GM19023 (cell line): ENCODE data around the gene ZNF286A.
"Not testable (repeated sequence)": the region's sequence is repeated elsewhere in the genome, so short reads cannot be mapped to it uniquely, and the experiment has no call there.

ENCODE experiments used
- ATAC-seq: cut with Tn5 transposase; IDR thresholded peaks from one replicate; pipeline ENCODE4 v1.9.1; 2021; ENCODE audit warnings: mild to moderate bottlenecking, moderate library complexity; ENCODE audit not compliant: unreplicated experiment

Gene ZNF286A

DNA sequence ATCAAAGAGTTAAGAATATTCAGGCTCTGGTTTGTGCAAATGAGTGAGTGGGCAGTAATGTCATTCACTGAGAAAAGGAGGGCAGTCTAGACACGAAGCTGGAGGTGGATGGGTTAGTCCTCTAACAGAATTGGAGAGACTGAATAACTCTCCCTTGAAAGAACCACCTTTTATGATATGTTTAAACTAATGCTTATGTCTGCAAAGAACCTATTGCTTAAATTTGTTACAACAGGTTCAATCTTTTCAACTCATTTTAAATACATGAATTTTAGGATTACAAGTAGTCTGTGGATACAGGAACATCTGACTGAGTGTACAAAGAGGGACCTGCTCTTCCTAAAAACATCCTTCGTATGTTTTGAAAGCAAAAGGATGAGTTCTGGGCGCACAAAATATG lies 585 bp upstream of the ZNF286A start:
- ATAC-seq, result not testable (repeated sequence)

- peak; percentile 6 for ATAC-seq
These were observed 385 bp downstream of the ZNF286A start for GRCh38 chr17:15699937-15700336.

DNA sequence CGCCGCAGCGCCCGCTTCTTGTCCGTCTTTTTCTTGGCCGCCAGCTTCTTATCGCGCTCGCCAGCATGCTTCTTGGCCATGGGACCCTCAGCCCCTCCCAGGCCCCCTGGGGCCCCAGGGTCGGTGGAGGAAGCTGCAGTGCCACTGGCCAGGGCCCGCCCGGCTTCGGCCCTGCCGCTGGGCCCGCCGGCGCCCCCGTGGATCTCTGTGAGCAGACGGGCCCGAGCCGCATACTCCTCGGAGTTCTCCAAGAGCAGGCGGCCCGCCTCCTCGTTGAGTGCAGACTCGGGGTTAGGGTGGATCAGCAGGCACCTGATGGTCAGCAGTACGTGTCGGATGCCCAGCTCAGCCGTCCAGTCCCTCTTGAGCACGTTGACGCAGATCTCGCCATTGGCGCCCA lies 4.7 kb downstream of the ZNF286A start:
- ATAC-seq, result not testable (repeated sequence)

DNA sequence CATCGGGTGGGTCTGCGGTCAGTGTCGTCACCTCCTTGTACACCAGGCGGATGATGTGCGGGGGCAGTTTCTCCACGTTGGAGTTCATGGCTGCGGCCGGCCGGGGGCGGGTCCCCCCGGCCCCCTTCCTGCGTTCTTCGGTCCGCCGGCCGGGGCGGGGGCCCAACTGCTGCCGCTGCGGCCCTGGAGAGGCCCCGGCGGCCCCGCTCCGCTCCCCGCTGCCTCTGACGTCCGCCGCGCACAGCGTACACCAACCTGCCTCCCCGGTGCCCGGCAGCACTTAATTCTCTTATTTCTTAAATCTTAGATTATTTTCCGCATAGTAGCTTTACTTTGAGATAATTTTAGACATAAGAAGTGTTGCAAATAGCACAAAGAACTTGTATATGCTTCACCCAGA lies 5.3 kb downstream of the ZNF286A start:
- ATAC-seq, result not testable (repeated sequence)

DNA sequence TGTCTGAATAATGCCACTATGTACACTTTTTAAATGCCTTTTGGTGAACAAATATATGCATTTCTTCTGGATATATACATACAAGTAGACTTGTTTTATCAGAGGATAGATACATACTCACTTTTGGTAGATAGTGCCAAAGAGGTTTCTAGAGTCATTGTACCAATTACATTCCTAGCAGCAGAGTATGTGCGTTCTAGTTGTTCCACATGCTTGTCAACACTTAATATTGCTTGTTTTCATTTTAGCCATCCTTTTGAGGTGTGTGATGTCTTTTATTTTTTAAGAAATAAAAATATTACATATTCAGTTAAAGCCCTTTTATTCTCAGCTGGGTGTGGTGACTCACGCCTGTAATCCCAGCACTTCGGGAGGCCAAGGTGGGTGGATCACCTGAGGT lies 9.3 kb downstream of the ZNF286A start:
- ATAC-seq, result not testable (repeated sequence)

DNA sequence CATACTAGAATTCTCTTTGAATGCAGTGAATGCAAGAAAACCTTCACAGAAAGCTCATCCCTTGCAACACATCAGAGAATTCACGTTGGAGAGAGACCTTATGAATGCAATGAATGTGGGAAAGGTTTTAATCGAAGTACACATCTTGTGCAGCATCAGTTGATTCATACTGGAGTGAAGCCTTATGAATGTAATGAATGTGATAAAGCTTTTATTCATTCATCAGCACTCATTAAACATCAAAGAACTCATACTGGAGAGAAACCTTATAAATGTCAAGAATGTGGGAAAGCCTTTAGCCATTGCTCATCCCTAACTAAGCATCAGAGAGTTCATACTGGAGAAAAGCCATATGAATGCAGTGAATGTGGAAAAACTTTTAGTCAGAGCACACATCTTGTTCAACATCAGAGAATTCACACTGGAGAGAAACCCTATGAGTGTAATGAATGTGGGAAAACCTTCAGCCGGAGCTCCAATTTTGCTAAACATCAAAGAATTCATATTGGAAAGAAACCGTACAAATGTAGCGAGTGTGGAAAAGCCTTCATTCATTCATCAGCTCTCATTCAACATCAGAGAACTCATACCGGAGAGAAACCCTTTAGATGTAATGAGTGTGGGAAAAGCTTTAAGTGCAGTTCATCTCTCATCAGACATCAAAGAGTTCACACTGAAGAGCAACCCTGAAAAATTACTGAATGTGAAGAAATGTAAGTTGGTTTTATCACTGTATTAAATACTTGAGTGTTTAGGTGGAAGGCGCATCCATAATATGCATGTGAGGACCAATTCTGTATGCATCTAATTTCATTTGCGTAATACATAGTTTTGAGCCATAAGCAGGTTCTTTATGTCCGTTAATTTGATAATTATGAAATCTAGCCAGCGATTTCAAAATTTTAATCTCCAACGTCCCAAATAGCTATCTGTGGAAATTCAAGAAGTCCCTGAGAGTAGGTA lies 17.3 kb downstream of the ZNF286A start:
- ATAC-seq, result not testable (repeated sequence)

GRCh38 chr17:15730535-15730934 lies 31.0 kb downstream of the ZNF286A start:
- ATAC-seq, result not testable (repeated sequence)

GRCh38 chr17:15731900-15732299 lies 32.3 kb downstream of the ZNF286A start, which contains the start of gene TBC1D26:
TSS of gene TBC1D26 (plus strand) at chr17:15732283. CDS start at chr17:15735349, 3,066 bp downstream.
- not testable (repeated sequence) for ATAC-seq

- not testable (repeated sequence) for ATAC-seq
These were observed 33.7 kb downstream of the ZNF286A start for GRCh38 chr17:15733174-15733789.

DNA sequence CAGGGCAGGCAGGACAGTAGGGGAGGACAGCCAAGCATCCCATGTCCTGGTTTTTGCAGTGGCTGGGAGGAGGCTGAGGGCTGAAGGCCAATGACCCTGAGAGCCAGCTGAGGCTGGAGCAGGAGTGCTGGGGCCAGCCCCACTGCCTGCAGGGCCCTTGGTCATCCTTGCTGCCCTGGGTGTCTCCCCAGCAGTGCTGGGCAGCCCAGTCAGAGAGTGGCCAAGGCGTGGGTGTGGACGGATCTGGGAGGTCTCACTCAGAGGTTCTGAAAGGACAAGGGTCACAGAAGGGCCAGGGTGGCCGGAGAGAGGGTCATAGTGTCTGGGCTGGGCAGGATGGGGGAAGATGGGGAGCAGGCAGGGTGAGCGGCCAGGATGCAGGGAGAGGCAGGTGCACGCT lies 37.0 kb downstream of the ZNF286A start:
- not testable (repeated sequence) for ATAC-seq

- ATAC-seq, result no peak
These were observed 38.5 kb downstream of the ZNF286A start for GRCh38 chr17:15738066-15738465.

DNA sequence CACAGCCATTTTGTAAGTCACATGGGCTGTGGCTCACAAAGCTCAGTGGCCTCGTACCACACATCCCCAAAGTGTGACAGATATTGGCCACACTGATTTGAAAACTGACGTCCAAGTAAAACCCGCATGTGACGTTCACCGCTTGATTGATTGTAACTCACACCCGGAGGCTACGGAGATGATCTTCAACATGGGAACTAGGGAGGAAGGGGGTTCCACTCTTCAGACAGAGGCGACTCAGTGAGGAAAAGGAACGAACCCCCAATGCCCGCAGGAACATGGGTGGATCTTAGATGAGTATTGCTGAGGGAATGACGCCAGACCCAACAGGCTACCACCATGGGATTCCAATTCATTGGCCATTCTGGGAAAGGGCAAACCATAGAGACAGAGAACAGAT lies 39.7 kb downstream of the ZNF286A start:
- ATAC-seq, result not testable (repeated sequence)

- ATAC-seq, result not testable (repeated sequence)
These were observed 40.5 kb downstream of the ZNF286A start for GRCh38 chr17:15740041-15740440.

DNA sequence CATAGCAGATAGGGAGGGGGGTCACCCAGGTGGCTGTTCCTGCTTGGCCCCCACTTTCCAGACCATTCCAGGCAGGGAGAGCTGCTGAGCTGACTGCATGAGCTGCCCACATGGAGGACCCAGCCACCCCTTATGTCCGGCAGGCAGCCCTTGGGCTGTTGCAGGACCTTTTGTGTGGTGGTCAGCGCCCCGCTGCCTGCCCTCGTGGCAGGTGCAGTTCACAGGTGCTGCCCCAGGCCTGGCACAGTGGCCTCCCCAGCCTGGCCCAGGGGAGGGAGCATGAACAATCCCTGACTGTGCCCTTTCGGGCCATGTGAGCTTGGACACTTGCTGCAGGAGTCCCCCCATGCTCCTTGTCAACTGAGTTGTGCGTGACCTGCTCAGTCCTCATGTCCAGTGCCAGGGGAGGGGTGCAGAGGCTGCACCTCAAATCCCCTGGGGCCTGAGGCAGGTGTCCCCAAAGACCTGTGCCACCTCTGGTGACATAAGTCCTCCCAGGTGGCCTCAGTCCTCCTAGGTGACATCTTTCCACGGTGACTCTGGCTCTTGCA lies 41.1 kb downstream of the ZNF286A start:
- ATAC-seq, result no peak

DNA sequence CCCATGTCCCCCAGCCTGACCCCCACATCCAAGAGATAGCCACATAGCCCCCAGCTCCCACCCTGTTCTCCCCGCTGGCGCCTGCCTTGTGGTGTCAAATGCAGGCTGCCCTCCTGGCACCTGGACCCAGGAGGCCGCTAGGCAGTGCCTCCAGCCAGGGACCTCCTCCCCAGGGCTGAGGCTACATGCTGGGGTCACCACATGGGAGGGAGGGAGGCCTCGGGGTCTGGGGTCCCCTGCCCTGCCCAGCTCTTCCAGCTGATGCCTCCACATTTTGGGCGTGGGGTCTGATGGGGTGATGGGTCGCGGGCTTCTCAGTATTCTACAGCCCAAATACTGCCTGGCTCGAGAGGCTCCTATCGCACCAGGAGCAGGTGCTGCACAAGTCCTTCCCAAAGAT lies 42.1 kb downstream of the ZNF286A start:
- ATAC-seq, result no peak

DNA sequence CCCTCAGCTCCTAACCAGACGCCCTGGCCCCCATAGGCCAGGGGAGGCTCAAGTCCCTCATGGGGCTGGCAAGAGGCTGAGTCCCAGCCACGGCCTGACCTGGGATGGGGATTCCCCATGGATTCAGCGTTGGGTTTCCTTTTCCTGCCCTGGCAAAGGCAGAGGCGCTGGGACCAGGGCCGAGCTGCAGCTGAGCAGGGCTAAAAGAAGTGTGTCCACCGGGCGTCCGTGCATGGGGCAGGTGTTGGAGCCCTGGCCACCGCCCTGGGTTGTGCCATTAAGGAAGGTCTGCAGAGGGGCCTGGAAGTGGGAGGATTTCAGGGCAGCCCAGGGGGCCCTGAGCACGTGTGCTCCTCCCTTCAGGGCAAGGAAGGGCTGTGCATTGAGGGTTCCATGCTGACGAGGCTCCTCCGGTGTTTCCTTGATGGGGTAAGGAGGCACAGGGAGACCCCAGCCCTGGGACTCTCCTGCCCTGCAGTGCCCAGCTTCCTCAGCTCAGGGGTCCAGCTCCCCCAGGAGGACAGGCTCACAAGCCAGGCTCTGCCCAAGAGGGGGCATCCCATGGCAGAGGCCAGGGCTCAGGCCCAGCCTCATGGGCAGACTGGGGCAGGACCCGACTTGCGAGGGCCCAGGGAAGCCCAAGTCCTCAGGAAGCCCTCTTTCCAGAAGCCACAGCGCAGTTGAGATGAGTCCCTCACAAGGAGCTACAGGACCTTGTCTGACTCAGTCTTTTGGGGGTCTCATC lies 42.7 kb downstream of the ZNF286A start:
- ATAC-seq, result no peak

- ATAC-seq, result no peak
These were observed 43.4 kb downstream of the ZNF286A start for GRCh38 chr17:15742921-15743320.

GRCh38 chr17:15744074-15744676 lies 44.6 kb downstream of the ZNF286A start:
- no peak for ATAC-seq

DNA sequence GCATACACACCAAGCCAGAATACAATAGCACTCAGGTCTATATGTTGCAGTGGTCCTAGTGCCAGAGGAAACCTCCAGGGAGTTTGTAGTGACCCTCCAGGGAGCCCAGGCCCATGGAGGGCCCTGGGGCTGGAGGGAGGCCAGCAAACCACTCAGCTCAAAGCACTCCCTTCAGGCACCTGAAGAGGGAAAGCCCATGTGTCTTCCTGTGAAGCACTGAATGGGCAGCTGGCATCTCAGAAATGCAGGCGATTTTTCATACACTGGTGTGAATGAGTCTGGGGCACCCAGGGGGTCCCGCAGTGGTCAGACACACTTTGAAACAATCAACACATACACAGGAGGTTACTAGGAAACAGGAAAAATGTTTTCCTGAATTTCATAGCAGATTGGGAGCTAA lies 45.3 kb downstream of the ZNF286A start:
- ATAC-seq, result no peak

DNA sequence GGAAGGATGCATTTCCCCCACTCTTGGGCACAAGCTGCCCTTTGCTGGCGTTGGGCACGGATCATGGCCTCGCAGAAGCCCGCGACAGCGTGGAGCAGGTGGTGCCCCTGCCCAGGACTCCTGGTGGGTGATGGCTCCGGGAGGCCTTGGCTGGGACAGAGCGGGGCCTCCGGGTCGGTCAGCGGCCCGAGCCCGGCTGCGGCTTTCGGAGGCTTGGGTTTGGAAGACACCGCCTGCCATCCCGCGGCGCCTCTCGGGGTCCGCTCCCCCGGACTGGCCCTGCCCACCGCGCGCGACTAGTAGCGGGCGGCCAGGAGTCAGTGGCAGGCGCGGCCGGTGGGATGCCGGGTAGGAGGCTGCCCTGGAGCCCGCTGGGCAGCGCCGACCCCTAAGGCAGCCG lies 49.9 kb downstream of the ZNF286A start:
- ATAC-seq, result not testable (repeated sequence)
